GM18511 (cell line): ENCODE results near the gene HRCT1.
"Not testable (repeated sequence)": the region's sequence is repeated elsewhere in the genome, so short reads cannot be mapped to it uniquely, and the experiment has no call there.

Source experiments
- ATAC-seq: cut with Tn5 transposase; IDR thresholded peaks from one replicate; pipeline ENCODE4 v1.9.1; 2021; ENCODE audit warnings: mild to moderate bottlenecking, moderate library complexity; ENCODE audit not compliant: unreplicated experiment

The HRCT1 gene

DNA sequence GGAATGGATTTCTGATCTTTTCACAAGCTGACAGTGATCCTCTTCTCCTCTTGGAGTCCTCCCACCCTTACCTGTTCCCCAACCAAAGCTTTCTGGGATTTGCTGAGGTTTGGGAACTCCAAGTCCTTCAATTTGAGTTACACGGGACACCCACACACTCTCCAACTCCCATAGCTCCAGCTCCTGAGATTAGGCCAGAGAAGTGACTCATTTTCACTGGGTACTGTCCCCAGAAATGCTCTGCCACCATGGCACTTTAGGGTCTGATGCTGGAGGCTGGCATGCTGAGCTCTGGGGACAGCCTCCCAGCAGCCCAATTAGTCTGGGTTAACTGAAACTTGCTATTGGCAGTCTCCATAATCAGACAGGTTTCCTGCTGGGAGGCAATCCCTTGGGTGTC lies 14.0 kb upstream of the HRCT1 start:
- no peak for ATAC-seq

DNA sequence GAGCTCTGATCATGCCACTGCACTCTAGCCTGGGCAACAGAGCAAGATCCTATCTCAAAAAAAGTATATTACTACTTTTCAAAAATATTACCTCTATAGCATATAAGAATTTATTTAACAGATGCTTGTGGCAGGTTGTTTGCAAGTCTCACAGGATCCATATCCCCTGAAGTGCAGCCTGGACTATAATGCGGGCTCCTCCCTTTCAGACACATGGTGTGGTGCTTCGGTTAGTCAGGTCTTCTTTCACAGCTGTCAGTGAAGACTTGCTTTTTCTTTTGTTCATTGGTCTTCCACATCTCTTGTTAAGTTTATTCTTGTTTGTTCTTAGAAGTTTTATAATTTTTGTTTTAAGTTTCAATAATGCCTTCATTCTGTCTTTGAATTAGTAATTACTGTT lies 9.4 kb upstream of the HRCT1 start:
- ATAC-seq: no peak

DNA sequence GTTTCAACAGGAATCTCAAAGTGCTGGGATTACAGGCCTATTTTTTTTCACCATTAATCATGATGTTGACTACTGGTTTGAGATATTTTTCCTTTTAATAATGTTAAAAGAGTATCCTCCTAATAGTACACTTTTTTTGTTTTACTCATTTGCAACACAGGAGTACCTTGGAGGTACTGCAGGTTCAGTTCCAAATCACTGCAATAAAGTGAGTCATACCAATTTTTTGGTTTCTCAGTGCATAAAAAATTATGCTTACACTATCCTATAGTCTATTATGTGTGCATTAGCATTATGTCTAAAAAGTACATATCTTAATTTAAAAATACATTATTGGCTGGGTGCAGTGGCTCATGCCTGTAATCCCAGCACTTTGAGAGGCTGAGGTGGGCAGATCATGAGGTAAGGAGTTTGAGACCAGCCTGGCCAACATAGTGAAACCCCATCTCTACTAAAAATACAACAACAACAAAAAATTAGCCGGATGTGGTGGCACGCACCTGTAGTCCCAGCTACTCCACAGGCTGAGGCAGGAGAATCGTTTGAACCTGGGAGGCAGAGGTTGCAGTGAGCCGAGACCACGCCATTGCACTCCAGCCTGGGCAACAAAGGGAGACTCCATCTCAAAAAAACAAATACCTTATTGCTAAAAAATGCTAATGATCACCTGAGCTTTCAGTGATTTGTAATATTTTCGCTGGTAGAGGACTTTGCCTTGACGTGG lies 8.5 kb upstream of the HRCT1 start:
- ATAC-seq: not testable (repeated sequence)

DNA sequence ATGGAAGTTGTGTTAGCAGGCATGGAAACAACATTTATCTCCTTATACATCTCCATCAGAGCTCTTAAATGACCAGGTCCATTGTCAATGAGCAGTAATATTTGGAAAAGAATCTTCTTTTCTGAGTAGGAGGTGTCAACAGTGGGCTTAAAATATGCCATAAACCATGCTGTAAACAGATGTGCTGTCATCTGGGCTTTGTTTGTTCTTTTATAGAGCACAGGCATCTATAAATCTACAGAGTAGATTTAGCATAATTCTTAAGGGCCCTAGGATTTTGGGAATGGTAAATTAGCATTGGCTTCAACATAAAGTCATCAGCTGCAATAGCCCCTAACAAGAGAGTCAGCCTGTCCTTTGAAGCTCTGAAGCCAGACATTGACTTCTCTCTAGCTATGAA lies 7.7 kb upstream of the HRCT1 start:
- no peak for ATAC-seq

DNA sequence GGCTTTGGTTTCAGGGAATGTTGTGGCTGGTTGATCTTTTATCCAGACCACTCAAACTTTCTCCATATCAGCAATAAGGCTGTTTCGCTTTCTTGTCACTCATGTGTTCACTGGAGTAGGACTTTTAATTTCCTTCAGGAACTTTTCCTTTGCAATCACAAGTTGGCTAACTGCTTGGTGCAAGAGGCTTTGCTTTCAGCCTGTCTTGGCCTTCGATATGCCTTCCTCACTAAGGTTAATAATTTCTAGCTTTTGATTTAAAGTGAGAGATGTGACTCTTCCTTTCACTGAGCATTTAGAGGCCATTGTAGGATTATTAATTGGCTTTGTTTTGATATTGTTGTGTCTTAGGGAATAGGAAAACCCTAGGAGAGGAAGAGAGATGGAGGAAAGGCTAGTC lies 7.0 kb upstream of the HRCT1 start:
- no peak for ATAC-seq

DNA sequence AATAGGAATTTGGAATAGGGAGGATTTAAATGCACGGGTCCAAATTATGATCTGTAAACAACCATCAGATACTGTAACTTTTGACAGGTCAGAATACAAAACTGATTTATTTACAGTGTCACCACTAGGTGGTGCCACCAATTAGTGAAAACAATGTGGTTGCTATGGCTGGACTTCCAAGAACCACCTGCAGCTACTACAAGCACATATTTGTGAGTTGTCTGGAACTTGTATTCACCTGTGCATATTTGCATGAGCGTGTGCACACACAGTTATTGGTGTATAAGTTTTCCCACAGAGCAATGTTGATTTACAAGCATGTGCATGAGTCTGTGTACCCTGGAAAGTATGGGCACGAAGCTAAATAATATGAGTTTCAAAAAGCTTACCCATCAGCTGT lies 3.0 kb upstream of the HRCT1 start:
- ATAC-seq: no peak

DNA sequence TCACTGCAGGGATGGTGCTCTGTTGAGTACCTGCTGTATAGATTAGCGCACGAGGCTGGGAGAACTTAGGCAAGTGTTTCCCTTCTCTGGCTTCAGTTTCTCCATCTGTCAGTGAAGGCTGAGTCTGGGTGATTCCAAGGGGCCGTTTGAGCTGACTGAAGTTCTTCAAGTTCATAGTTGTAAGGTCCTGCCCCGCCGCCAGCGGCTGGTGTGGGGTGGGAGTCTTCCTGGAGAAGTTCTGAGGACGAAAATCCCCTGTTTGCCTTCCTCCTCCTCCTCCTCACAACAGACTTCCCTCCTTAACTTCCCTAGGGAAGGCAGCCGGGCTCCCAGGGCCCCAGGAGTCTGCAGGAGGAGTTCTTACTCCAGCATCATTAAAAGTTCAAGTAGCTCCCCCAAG lies 1.7 kb upstream of the HRCT1 start:
- no peak for ATAC-seq

DNA sequence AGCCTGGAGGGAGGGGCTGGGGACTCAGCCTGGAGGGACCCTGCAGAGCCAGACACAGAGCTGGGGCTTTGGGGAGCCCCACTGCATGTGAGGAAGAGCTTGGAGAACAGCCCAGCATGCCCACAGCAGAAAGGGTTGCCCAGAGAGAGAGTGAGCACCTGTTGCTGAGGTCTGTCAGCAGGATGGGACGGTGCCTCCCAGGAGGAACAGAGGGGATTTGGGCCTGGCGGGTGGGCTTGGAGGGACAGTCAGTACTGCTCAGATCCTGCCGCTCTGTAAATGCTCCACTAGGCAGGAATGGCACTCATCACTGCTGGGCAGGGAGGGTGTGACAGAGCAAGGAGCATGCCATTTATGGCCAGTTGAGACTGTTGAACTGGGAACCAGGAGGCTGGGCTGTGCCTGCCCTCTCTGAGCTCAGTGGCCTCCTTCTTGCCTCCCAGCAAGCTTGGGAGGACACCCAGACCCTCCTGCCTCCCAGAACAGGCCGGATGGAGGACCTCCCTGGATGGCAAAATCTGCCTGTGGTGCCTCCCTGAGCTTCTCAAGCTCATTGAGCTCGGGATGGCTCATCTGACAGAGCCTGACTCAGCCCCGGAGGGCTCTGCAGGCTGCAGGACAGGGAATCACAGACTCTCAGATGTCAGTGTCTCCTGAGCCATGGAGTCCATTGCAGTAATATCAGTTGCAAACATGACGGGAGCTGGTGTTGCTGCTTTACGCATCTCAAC lies 786 bp upstream of the HRCT1 start:
- ATAC-seq: no peak

DNA sequence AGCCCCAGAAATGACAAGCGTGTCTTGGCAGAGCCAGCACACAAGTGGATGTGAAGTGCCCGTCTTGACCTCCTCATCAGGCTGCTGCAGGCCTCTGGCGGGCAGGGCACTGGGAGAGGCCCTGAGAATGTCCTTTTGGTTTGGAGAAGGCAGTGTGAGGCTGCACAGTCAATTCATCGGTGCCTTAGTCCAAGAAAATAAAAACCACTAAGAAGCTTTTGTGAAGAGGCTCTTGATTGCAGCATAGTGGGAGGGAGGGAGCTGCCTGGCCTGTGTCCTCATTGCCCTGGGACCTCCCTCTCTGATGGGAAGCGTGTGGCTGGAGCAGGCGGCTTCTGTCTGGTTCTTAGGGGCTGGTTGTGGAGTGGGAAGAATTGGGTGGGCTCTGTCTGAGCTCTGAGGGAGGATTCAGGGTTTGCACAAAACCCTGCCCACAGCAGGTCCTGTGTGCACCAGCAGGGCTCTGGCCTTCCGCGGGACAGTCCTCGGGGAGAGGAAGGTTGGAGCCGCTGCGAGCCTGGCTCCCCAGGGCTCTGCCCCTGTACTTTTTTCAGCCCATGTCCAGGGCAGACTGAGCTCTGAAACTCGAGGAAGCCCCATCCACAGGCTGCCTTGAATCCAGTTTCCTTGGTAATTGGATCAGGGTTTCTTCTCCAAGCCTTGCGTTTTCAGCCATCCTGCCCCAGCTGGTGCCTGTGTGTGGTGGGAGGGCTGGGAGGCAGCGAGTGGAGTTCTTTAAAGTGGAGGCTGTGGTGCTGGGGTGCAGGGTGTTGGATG lies 1.1 kb downstream of the HRCT1 start:
- no peak for ATAC-seq

DNA sequence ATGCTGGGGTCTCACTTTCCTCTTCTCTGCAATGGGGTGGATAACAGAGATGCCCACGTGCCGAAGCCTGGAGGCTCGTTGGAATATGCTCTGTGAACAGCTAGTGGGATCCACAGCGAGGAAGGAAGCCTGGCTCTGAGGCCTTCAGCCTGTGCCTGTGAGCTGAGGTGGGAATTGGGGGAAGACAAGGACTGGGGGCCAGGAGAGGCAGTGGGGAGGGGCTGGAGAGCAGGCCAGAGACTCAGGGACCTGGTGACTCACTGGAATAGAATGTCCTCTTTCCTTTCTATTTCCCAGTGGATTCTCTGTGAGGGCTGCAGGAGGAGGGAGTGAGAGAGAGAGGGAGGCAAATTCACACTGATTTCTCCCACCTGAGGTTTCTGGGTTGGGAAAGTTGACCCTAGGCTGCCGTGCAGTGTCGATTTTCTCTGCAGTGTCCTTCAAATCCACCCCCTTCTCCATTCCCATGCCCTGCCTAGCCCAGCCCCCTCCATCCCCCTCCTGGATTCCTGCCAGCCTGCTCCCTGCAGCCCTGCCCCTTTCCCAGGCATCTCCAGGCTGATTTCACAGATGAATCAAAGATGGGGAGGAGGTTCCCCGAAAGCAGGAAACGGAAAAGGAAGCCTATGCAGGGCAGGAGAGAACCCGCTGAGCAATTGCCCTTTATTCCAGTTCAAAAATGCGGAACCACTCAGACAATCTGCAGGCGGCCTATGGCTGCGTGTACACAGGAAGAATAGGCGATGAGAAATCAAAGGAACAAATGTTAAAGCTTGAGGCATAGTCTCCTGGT lies 1.9 kb downstream of the HRCT1 start:
- no peak for ATAC-seq

DNA sequence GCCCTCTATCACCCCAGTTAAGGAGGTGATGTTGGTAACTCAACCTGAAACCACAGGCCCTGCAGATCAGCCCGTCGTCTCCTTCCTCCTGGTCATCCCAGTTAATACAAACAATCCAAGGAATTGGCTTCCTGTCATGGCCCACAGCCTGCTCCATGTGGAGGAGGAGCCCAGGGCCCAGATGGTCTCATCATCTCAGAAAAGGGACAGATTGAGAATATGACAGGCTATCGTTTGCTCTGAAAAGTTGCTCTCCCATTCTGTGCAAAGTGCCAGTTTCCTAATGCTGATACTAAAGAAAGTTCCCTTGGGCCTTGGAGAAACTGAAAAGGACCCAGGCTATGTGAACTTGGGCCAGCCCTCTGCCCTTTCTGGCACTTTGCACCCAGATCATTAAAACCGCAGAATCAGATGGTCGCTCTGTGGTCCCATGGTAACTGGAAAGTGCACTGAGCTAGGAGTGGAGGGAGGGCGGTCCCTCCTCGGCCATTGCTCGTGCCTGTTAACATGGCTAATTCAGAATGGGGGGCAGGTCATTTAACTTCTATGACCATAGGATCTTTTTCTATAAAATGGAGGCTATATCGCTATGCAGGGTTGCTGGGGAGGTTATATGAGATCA lies 2.6 kb downstream of the HRCT1 start:
- ATAC-seq: no peak

DNA sequence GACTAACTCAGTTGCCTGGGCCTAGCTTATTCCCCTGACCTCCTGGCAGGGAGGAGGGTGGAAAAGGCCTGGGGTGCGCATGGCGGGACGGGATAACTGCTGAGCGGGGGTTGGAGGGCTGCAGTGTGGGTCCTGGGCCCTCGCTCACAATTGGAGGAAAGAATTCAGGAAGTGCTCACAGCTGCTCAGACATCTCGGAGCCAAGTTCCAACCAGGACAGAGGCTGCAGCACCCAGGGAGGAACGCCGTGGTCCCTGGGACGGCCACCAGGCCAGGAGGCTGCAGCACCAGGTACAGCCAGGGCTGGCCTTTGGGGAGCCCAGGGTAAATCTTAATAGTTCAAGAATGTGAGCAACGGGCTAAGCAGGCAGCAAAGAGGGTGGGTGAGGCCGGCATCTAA lies 3.3 kb downstream of the HRCT1 start, which contains the start of gene SPAAR:
TSS of gene SPAAR (plus strand) at position 217 of the 400 bp plus-strand sequence. CDS start 974 bp downstream, outside the sequence.
- no peak for ATAC-seq

DNA sequence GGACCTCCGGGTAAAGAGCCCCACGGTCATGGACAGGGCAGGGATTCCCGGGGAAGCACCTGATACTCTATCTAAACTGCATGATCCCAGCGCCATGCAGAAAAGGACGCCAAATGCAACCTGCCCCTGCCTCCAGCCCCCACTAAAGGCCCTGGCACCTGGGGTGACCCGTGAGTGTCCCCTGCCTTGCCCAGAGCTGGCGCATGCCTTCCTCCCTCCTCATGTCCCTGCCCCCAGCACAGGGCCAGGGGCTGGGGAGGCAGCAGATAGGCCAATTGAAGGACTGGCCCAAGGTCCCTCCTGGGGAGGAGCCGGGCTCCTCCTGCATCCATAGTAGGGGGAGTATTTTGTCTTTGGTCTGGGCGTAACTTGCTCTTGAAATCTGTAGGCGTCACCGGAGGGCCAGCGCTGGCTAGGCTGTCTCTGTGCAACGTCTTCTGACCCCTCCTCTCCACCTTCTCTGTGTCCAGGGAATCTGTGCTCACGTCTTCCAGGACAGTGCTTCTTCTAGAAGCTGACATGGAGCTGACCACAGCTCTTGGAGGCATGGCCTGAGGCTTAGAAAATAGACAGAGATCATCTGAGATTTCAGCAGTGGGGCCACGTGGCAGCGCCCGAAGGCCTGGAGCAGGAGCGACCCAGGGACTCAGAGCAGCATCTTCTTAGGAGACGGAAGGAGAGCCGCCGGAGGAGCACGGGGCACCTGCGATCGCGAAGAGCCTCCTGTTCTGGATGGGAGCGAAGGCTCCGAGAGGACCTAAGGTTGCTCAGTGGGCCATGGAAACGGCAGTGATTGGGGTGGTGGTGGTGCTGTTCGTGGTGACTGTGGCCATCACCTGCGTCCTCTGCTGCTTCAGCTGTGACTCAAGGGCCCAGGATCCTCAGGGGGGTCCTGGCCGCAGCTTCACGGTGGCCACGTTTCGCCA lies 3.9 kb downstream of the HRCT1 start:
- no peak for ATAC-seq

DNA sequence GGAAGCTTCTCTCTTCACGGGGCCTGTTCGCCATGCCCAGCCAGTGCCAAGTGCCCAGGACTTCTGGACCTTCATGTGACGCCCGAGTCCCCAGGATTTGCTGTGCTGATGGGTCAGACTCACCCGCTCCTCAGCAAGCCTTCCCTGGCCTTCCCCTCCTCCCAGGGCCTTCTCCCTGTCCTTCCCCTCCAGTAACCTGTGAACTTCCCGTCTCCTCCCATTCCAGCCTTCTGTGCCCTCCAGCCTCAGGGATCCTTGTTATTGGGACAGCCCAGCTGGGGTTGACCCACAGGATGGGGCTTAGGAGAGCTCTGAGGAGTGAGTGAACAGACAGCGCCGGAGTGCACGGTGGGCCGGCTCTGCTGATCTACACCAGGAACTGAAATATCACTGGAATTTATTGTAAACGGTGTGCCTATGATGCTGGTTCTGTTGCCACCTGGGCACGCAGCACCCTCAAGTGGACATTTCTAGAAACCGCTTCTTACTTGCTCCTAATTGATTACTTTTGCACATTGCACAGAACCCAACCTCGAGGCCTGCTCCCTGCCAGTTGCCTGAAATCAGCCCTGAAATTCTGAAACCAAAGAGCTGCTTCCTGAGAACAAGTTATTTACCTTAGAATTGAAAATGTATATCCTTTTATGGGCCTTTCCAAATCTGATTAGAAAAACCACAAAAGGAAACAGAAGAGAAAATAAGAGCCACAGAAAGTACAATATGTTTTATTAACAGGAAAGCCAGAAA lies 4.8 kb downstream of the HRCT1 start:
- ATAC-seq: no peak

DNA sequence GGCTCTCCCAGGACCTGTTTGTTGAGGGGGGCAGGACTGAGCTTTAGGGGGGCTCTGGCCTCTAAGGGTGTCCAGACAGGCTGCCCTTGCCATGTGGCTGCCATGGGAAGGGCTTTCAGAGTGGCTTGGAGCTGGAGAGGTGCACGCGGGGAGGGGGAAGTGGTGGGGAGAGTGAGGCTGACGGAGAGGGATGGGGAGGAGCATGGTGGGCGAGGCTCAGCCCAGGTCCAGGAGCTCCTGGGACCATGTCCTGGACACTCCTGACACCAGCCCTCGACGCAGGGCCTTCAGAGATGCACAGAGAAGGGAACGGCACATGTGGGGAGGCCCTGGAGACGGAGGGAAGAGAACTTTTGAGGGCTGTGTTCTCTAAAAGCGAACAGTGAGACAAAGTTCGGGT lies 5.7 kb downstream of the HRCT1 start:
- no peak for ATAC-seq

DNA sequence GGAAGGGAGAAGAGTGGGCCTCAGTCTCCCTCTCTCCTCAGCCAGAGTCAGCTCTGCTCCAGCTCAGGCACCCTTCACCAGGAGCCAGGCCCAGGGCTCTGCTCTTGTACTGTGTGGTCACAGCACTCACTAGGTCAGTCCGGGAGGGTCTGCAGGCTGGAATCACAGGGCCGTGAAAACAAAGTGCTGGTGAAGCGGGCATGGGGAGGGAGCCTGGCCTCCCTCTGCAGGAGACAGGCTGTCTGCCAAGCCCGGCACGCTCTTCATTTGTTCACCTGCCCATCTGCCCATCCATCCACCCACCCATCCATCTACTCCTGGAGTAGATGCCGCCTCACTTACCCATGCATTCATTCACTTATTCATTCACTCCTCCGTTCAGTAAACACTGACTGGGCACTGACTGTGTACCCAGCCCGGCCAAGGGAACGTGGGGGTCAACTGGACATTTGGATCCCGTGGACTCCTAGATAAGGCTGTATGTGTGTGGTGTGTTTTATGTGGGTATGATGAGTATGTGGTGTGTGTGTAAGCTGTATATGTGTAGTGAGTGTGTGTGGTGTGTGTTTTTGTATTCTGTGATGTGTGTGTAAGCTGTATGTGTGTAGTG lies 6.9 kb downstream of the HRCT1 start:
- no peak for ATAC-seq

DNA sequence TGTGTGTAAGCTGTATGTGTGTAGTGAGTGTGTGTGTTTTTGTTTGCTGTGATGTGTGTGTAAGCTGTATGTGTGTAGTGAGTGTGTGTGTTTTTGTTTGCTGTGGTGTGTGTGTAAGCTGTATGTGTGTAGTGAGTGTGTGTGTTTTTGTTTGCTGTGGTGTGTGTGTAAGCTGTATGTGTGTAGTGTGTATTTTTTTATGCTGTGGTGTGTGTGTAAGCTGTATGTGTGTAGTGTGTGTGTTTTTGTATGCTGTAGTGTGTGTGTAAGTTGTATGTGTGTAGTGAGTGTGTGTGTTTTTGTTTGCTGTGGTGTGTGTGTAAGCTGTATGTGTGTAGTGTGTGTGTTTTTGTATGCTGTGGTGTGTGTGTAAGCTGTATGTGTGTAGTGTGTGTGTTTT lies 7.4 kb downstream of the HRCT1 start:
- ATAC-seq: not testable (repeated sequence)

DNA sequence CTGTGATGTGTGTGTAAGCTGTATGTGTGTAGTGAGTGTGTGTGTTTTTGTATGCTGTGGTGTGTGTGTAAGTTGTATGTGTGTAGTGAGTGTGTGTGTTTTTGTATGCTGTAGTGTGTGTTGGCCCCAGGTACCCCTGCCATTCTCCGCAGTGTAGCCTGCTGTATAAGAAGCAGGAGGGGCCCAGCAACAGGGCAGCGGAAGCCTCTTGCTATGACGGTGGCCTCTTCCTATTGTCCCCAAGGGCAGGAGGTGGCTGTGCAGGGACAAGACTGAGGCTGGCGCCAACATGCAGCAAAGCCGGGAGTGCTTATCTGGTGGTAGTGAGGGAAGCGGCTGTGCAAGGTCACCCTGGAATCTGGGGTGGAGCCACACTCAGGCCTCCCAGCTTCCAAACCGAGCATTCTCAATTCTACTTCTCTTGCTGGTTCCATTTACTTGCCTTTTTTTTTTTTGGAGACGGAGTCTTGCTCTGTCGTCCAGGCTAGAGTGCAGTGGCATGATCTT lies 8.4 kb downstream of the HRCT1 start:
- ATAC-seq: no peak
